HG03095 (cell line): ENCODE data around the gene CA9.
A peak's percentile ranks its signal among the peaks of the same experiment; 100 is the strongest.
"Not testable (repeated sequence)": the region's sequence is repeated elsewhere in the genome, so short reads cannot be mapped to it uniquely, and the experiment has no call there.

Experiments used
- ATAC-seq: cut with Tn5 transposase; IDR thresholded peaks from one replicate; pipeline ENCODE4 v1.9.1; 2021; ENCODE audit warnings: moderate library complexity; ENCODE audit not compliant: unreplicated experiment

CA9 gene

GRCh38 chr9:35673132-35674024, at the start of gene CA9:
TSS of gene CA9 (plus strand) at chr9:35673928. CDS start at chr9:35673960, 32 bp downstream.
- no peak for ATAC-seq

- no peak for ATAC-seq
Observed at GRCh38 chr9:35627575-35627974, 46.2 kb upstream of the CA9 start.

- ATAC-seq = no peak
Observed at GRCh38 chr9:35628389-35628991, 45.2 kb upstream of the CA9 start.

- no peak for ATAC-seq
Observed at GRCh38 chr9:35629597-35629996, 44.1 kb upstream of the CA9 start.

GRCh38 chr9:35635730-35636129, 38.0 kb upstream of the CA9 start:
- no peak for ATAC-seq

- no peak for ATAC-seq
Observed at GRCh38 chr9:35636135-35636876, 37.4 kb upstream of the CA9 start.

GRCh38 chr9:35636877-35637246, 36.9 kb upstream of the CA9 start:
- not testable (repeated sequence) for ATAC-seq

GRCh38 chr9:35637427-35637955, 36.2 kb upstream of the CA9 start:
- not testable (repeated sequence) for ATAC-seq

GRCh38 chr9:35638751-35639150, 35.0 kb upstream of the CA9 start:
- not testable (repeated sequence) for ATAC-seq

GRCh38 chr9:35639225-35639624, 34.5 kb upstream of the CA9 start:
- not testable (repeated sequence) for ATAC-seq

GRCh38 chr9:35639631-35640030, 34.1 kb upstream of the CA9 start:
- ATAC-seq = no peak

- ATAC-seq = not testable (repeated sequence)
Observed at GRCh38 chr9:35640431-35640830, 33.3 kb upstream of the CA9 start.

GRCh38 chr9:35641478-35641877, 32.2 kb upstream of the CA9 start:
- ATAC-seq = not testable (repeated sequence)

GRCh38 chr9:35643046-35643445, 30.7 kb upstream of the CA9 start:
- no peak for ATAC-seq

- ATAC-seq = not testable (repeated sequence)
Observed at GRCh38 chr9:35645736-35646135, 28.0 kb upstream of the CA9 start.

- ATAC-seq = no peak
Observed at GRCh38 chr9:35646153-35646532, 27.6 kb upstream of the CA9 start.

GRCh38 chr9:35646533-35647265, 27.0 kb upstream of the CA9 start:
- peak; percentile 68 for ATAC-seq

- ATAC-seq = no peak
Observed at GRCh38 chr9:35649431-35650340, 24.0 kb upstream of the CA9 start.

- no peak for ATAC-seq
Observed at GRCh38 chr9:35650341-35651158, 23.2 kb upstream of the CA9 start, which contains the start of gene SIT1. TSS of gene SIT1 (minus strand) at chr9:35650931. CDS start at chr9:35650853, 78 bp downstream.
